Ectodermal cell (in vitro differentiated cells): ENCODE data around the gene CCL3.
"Not testable (repeated sequence)": the region's sequence is repeated elsewhere in the genome, so short reads cannot be mapped to it uniquely, and the experiment has no call there.

Experiments
- H3K27ac ChIP-seq: 2 replicates; pipeline ENCODE4 v1.7.0; 2013; ENCODE audit warnings: mild to moderate bottlenecking, low read depth, low read length; ENCODE audit not compliant: insufficient read depth, poor library complexity, severe bottlenecking
- H3K27me3 ChIP-seq: 2 replicates; pipeline ENCODE4 v1.7.0; 2013; ENCODE audit warnings: mild to moderate bottlenecking, low read length; ENCODE audit not compliant: insufficient read depth, control insufficient read depth, poor library complexity, severe bottlenecking
- H3K36me3 ChIP-seq: one replicate; pipeline ENCODE4 v1.7.0; 2013; ENCODE audit warnings: low read length; ENCODE audit not compliant: control insufficient read depth, insufficient read depth
- H3K4me1 ChIP-seq: one replicate; pipeline ENCODE4 v1.7.0; 2013; ENCODE audit warnings: low read length; ENCODE audit not compliant: control insufficient read depth, insufficient read depth
- H3K4me3 ChIP-seq: 2 replicates; pipeline ENCODE4 v1.7.0; 2013; ENCODE audit warnings: low read depth, low read length, control low read depth; ENCODE audit not compliant: insufficient read depth
- H3K9me3 ChIP-seq: 2 replicates; pipeline ENCODE4 v1.7.0; 2013; ENCODE audit warnings: mild to moderate bottlenecking, low read length, moderate library complexity; ENCODE audit not compliant: control insufficient read depth
- WGBS, 2 experiments: methylation state at CpG; one replicate each; pipeline ENCODE4 v1.1.7; 2013; ENCODE audit warnings: missing lambda C conversion rate in 2 of 2; 5-methylcytosine and 5-hydroxymethylcytosine counted together

The CCL3 gene

DNA sequence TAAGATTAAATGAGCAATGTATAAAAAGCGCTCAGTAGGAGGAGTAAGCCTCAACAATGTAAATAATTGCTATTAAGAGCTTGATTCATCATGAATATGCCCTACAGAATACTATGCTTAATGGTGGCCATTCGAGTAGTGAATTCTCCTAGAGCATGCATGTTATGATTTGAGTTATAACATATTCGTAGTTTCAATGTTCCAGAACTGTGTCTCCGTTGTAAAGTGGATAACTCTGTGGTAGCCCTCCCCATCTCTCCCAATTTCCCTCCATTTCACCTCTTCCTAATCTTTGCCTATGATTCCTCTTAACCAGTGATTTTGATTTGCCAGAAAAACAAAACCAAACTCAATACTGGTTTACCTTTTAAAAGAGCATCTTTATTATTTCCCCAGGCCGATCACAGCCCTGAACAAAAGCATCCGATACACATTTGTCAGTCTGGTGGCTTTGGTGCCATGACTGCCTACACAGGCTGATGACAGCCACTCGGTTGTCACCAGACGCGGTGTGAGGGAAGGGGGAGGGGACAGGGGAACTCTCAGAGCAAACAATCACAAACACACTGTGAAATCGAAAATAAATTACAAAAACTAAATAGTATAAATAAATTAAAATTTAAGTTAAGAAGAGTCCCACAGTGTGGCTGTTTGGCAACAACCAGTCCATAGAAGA is 1.9 kb downstream of the CCL3 start:
- not testable (repeated sequence) for H3K27ac ChIP-seq, H3K4me1 ChIP-seq, H3K27me3 ChIP-seq, H3K4me3 ChIP-seq, H3K9me3 ChIP-seq, H3K36me3 ChIP-seq
- 89 to 91% methylated on average over 5 to 8 of the region's 10 CpGs for WGBS, 2 experiments

DNA sequence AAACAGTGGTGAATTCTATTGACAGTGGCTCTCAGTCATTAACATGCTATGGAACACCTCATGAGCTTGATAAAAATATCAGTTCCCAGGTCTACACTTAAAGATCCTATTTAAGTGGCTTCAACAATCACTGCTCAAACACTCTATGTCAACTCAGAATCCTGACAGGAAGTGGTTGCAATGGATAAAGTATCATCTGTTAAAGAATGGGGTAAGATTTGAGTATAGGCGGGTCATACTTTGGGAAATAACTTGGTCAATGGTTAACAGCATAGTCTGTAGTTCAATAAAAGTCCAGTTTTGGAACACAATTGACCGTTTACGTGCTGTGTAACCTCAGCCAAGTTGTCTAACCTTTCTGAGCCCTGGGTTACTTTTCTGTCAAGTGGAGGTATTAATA is 2.5 kb downstream of the CCL3 start:
- H3K36me3 ChIP-seq, H3K27ac ChIP-seq, H3K9me3 ChIP-seq, H3K4me1 ChIP-seq, H3K4me3 ChIP-seq, H3K27me3 ChIP-seq: not testable (repeated sequence)
- no CpG with 5 or more reads among the region's 3 CpGs for WGBS, 2 experiments

DNA sequence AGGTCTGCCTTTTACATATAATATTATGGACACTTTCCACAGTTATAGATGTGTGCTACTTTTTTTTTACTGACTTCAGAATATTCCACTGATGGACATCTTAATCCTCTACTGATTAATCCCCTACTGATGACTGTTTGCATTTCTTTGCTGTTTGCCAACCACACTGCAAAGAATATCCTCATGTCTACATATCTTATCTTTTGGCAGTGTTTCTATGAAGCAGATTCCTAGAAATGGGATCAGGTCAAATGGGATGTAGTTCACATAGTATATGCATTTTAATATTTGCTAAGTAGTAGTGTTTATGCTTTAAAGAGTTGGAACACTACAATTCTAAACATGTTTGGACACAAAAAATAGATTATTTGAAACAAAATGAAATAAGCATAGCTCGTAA is 3.2 kb downstream of the CCL3 start:
- H3K27me3 ChIP-seq, result no peaks in the 10 kb centered on the region
- H3K36me3 ChIP-seq, result no peaks in the 10 kb centered on the region
- H3K4me1 ChIP-seq, result no peaks in the 10 kb centered on the region
- WGBS, 2 experiments, result 91 to 100% methylated on average over 1 of the region's 1 CpG
- no peak overlapping the region for H3K4me3 ChIP-seq
- no peaks in the 10 kb centered on the region for H3K9me3 ChIP-seq
- H3K27ac ChIP-seq, result no peak overlapping the region

DNA sequence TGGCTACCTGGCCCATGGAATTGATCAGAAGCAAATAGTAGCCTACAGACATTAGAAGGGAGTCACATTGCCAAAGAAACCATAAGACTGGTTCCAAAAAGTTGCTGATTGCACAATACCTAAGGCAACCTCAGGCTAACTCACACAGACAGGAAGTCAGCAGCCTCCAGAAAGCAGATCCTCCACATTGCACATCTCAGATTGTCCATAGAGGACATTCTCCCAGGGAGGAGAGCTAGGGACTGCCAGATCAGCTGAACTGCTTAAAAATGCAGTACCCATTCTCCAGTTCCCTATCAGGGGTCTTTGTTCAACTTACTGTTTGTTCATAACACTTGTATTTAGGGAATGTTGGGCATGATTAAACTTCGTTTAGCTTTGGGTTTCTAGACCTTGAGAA is 4.2 kb downstream of the CCL3 start:
- H3K4me1 ChIP-seq, result no peaks in the 10 kb centered on the region
- 80 to 91% methylated on average over 1 of the region's 1 CpG for WGBS, 2 experiments
- H3K27ac ChIP-seq, result no peak overlapping the region
- no peak overlapping the region for H3K4me3 ChIP-seq
- H3K27me3 ChIP-seq, result no peaks in the 10 kb centered on the region
- no peaks in the 10 kb centered on the region for H3K9me3 ChIP-seq
- no peaks in the 10 kb centered on the region for H3K36me3 ChIP-seq

DNA sequence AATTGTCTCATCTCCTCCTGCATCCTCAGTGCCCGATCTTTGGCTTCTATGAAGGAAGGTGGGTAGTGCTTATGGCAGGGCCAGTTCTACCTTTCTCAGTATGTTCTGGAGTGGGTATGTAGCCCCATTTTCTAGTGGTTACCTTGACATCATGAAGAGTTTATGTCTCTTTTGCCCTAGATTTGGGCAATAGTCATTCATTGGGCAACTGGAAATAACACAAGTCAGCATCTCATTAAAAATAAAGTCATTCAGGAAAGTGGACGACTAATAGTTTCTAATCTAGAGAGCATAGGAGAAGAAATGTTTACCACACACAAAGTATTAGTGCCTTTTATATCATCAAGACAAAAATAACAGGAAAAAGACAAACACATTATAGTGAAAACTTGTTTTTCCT is 6.3 kb downstream of the CCL3 start:
- WGBS, 2 experiments, result 90% methylated on average over 2 of the region's 2 CpGs; no CpG with 5 or more reads in 1 of the 2 experiments
- H3K27ac ChIP-seq, H3K9me3 ChIP-seq, H3K4me3 ChIP-seq, H3K4me1 ChIP-seq, H3K36me3 ChIP-seq, H3K27me3 ChIP-seq: not testable (repeated sequence)

DNA sequence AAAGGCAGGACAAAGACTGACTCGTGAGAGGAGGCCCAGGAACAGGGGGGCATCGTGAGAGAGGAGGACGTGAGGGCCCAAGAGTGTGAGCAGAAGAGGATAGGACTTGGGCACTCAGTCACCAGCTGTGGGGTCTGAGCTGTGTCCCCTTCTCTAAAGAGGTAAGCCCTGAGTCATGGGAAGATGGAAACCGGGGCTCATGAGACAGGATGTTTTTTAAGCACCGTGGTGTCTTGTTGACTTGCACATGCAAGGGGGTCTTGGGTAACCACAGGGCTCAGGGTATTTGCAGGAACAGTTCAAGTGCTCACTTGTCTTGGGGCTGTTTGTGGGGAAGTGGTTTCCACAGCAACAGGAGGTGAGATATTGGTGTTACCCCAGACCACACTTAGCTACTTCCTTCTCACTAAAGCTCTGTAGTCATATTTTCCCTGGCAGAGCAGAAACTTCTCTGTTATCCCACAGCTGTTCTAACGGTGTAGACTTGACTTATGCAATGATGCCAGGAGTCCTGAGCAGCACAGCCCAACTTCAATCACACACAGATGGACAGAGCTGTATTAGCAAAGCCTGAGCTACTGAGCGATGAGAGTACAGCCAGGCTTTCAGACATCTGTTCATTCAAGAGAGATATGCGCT is 7.3 kb downstream of the CCL3 start:
- not testable (repeated sequence) for H3K36me3 ChIP-seq, H3K9me3 ChIP-seq, H3K4me3 ChIP-seq, H3K4me1 ChIP-seq, H3K27ac ChIP-seq, H3K27me3 ChIP-seq
- WGBS, 2 experiments, result 92% methylated on average over 7 of the region's 8 CpGs

DNA sequence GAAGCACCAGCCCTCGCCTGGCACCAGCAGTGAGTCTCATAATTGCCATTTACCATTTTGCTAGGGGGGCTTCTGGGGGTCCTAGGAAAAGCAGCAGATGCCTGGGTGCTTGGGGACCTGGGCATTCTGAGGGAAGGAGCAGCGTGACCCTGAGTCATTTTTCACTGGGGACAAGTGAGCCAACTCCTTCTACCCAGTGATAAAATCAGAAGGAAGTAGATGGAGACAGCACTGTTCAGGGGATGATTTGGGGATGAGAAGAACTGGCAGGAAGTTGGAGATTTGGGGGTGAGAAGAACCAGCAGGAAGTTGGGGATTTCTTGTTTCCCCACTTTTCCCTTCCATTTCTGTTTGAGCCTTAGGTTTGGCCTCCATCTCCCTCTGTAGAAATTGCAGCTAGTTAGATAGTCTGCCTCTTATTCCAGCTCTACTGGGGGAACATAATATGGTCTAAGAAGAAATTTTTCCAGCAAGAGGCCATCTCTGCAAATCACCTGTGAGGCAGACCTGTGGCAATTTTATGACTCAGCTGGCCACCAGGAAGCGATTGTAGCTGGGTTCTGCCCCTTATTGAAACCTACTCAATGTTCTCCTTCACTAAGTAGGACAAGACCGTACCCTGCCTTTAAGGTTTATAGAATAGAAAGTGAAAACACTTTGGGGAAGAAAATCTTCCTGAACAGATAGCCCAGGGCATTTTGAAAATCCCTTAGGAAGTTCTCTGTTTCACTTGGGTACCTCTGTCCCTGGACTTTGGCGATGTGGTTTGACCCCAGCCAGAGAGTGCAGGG is 8.1 kb downstream of the CCL3 start:
- not testable (repeated sequence) for H3K4me3 ChIP-seq, H3K27ac ChIP-seq, H3K4me1 ChIP-seq, H3K9me3 ChIP-seq, H3K27me3 ChIP-seq, H3K36me3 ChIP-seq
- 91 to 95% methylated on average over 3 to 5 of the region's 5 CpGs for WGBS, 2 experiments

DNA sequence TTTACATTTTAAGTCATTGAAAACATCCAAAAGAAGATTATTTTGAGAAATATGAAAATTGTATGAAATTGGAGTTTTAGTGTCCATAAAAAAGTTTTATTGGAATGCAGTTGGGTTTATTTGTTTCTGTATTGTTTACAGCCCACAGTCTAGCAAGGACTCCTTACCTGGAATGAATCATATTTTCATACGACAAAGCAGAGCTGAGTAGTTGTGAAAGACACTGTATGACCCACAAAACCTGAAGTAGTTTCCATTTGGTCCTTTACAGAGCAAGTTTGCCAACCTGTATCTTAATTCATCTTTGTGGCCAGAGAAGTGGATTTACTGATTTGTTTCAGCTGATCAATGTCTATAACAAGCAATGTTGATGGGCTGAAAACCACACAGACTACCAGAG is 15.6 kb downstream of the CCL3 start:
- 97 to 100% methylated on average over 1 of the region's 1 CpG for WGBS, 2 experiments
- Histone ChIP-seq H3K27me3 (no peaks in the 10 kb centered on the region), H3K4me1 (no peaks in the 10 kb centered on the region), H3K4me3 (no peak overlapping the region), H3K36me3 (no peaks in the 10 kb centered on the region), H3K9me3 (no peaks in the 10 kb centered on the region), H3K27ac (no peak overlapping the region)

DNA sequence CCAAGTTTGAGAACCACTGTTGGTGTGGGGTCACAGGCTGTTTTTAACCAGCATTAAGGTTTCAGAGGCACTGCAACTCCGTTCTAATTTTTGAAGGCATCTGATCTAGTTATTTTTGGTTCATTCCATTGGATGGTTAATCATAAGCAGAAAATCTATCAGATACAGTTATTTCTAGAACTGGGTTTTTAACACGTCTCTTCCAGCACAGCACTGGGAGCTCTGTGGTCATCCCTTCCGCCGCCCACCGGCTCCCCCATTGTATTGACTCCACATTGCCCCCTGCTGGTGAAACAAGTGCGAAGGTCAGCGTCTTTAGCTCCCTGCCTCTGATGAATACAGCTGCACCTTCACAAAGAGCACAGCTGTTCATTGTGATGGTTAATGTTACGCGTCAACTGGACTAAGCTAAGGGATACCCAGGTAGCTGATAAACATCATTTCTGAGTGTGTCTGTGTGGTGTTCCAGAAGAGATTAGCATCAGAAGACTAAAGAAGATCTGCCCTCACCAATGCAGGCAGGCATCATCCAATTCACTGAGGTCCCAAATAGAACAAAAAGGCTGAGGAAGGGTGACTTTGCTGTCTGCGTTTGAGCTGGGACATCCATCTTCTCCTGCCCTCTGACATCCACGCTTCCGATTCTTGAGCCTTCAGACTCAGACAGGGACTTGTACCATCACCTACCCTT is 17.4 kb downstream of the CCL3 start:
- Histone ChIP-seq H3K4me3 (no peak overlapping the region), H3K36me3 (no peaks in the 10 kb centered on the region), H3K9me3 (no peaks in the 10 kb centered on the region), H3K27ac (no peak overlapping the region), H3K4me1 (no peaks in the 10 kb centered on the region), H3K27me3 (no peaks in the 10 kb centered on the region)
- 43 to 45% methylated on average over 12 of the region's 12 CpGs for WGBS, 2 experiments

DNA sequence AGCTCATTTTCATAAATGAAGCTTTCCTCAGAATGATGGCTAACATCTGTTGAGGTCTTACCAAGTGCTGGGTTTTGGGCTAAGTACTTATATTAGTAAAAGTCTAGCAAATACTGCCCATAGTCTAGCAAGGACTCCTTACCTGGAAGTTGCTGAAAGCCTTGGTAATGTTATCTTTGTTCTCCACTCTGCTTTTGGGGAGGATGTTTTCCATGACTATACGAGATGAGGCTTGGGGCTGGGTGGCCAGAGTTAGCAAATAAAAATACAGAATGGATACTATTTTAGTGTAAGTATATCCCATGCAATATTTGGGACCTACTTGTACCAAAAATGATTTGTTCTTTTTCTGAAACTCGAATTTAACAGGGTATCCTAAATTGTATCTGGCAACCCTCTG is 18.2 kb downstream of the CCL3 start:
- no peak overlapping the region for H3K27ac ChIP-seq
- 93 to 95% methylated on average over 2 of the region's 2 CpGs for WGBS, 2 experiments
- H3K36me3 ChIP-seq, result no peaks in the 10 kb centered on the region
- no peaks in the 10 kb centered on the region for H3K27me3 ChIP-seq
- H3K4me3 ChIP-seq, result no peak overlapping the region
- no peaks in the 10 kb centered on the region for H3K9me3 ChIP-seq
- no peaks in the 10 kb centered on the region for H3K4me1 ChIP-seq
